Activated naive CD8-positive, alpha-beta T cell treated with anti-CD3 and anti-CD28 coated beads for 36 hours (primary cell): ENCODE measurements around the gene SLC35F6. TPM values are rescaled to one million over a fixed set of nuclear protein-coding genes. Genes with fewer than 3 reads are reported as not detected.

Experiments
- DNase-seq: peaks from one replicate; pipeline ENCODE4 v3.0.0; 2021
- H3K27ac Mint-ChIP-seq: one replicate; pipeline ENCODE4 v1.8.0; 2022; ENCODE audit warnings: mild to moderate bottlenecking, moderate library complexity, mixed read lengths
- H3K27me3 Mint-ChIP-seq: one replicate; pipeline ENCODE4 v1.8.0; 2022; ENCODE audit warnings: mild to moderate bottlenecking, mixed read lengths
- H3K36me3 Mint-ChIP-seq: one replicate; pipeline ENCODE4 v1.8.0; 2021; ENCODE audit warnings: mild to moderate bottlenecking, mixed read lengths
- H3K4me1 Mint-ChIP-seq: one replicate; pipeline ENCODE4 v1.8.0; 2021; ENCODE audit warnings: mixed read lengths
- H3K4me3 Mint-ChIP-seq: one replicate; pipeline ENCODE4 v1.8.0; 2022; ENCODE audit warnings: mild to moderate bottlenecking, moderate library complexity, mixed read lengths
- H3K9me3 Mint-ChIP-seq: one replicate; pipeline ENCODE4 v1.8.0; 2022; ENCODE audit warnings: mixed read lengths
- total RNA-seq, 2 experiments: library from RNA; stranded (reverse); gene quantifications; one replicate each; pipeline ENCODE4 v1.2.3, GENCODE V29; 2021

The SLC35F6 gene
- total RNA-seq, 2 experiments from 2014 or later: 6.3 TPM

GRCh38 chr2:26724784-26725520, 39.1 kb upstream of the SLC35F6 start:
- DNase-seq: no peak
- H3K36me3 Mint-ChIP-seq: no peaks in the 10 kb centered on the region
- no peak overlapping the region for H3K27ac Mint-ChIP-seq
- H3K9me3 Mint-ChIP-seq: no peaks in the 10 kb centered on the region
- H3K4me1 Mint-ChIP-seq: no peaks in the 10 kb centered on the region
- H3K27me3 Mint-ChIP-seq: peaks cover 11% of the 10 kb centered on the region
- H3K4me3 Mint-ChIP-seq: no peak overlapping the region

DNA sequence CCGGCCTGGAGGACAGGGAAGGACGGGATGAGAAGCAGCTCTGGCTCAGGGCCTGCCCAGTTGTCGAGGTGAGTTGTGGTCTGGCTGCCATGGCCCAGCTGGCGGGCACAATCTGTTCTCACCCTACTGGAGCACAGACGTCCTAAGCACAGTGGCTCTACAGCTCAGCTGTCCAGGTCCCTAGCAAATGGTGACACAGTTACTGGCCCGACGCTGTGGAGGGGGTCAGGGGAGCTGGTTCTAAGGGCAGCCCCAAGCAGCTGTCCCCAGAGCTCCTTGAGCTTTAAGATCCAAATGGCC, 38.6 kb upstream of the SLC35F6 start:
- H3K27me3 Mint-ChIP-seq: peaks cover 11% of the 10 kb centered on the region
- no peaks in the 10 kb centered on the region for H3K36me3 Mint-ChIP-seq
- no peaks in the 10 kb centered on the region for H3K9me3 Mint-ChIP-seq
- H3K27ac Mint-ChIP-seq: no peak overlapping the region
- no peak for DNase-seq
- no peak overlapping the region for H3K4me3 Mint-ChIP-seq
- no peaks in the 10 kb centered on the region for H3K4me1 Mint-ChIP-seq

- H3K9me3 Mint-ChIP-seq: no peaks in the 10 kb centered on the region
- no peak for DNase-seq
- H3K4me1 Mint-ChIP-seq: no peaks in the 10 kb centered on the region
- no peak overlapping the region for H3K4me3 Mint-ChIP-seq
- H3K36me3 Mint-ChIP-seq: no peaks in the 10 kb centered on the region
- peaks cover 16% of the 10 kb centered on the region for H3K27me3 Mint-ChIP-seq
- H3K27ac Mint-ChIP-seq: no peak overlapping the region
These were observed 37.9 kb upstream of the SLC35F6 start for GRCh38 chr2:26726228-26726627.

DNA sequence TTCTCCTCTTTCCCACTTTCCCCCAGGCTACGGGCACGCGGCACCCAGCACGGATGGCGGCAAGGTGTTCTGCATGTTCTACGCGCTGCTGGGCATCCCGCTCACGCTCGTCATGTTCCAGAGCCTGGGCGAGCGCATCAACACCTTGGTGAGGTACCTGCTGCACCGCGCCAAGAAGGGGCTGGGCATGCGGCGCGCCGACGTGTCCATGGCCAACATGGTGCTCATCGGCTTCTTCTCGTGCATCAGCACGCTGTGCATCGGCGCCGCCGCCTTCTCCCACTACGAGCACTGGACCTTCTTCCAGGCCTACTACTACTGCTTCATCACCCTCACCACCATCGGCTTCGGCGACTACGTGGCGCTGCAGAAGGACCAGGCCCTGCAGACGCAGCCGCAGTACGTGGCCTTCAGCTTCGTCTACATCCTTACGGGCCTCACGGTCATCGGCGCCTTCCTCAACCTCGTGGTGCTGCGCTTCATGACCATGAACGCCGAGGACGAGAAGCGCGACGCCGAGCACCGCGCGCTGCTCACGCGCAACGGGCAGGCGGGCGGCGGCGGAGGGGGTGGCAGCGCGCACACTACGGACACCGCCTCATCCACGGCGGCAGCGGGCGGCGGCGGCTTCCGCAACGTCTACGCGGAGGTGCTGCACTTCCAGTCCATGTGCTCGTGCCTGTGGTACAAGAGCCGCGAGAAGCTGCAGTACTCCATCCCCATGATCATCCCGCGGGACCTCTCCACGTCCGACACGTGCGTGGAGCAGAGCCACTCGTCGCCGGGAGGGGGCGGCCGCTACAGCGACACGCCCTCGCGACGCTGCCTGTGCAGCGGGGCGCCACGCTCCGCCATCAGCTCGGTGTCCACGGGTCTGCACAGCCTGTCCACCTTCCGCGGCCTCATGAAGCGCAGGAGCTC, 36.2 kb upstream of the SLC35F6 start:
- no peaks in the 10 kb centered on the region for H3K9me3 Mint-ChIP-seq
- no peak overlapping the region for H3K4me3 Mint-ChIP-seq
- H3K27ac Mint-ChIP-seq: no peak overlapping the region
- peak; percentile 37 for DNase-seq
- H3K4me1 Mint-ChIP-seq: no peaks in the 10 kb centered on the region
- H3K27me3 Mint-ChIP-seq: peaks cover 19% of the 10 kb centered on the region
- H3K36me3 Mint-ChIP-seq: no peaks in the 10 kb centered on the region

GRCh38 chr2:26729311-26729710, 34.8 kb upstream of the SLC35F6 start:
- no peaks in the 10 kb centered on the region for H3K36me3 Mint-ChIP-seq

GRCh38 chr2:26730549-26731344, 33.3 kb upstream of the SLC35F6 start:
- Mint-ChIP-seq H3K4me3 (no peak overlapping the region), H3K36me3 (no peaks in the 10 kb centered on the region), H3K27me3 (peaks cover 24% of the 10 kb centered on the region), H3K4me1 (no peaks in the 10 kb centered on the region), H3K9me3 (no peaks in the 10 kb centered on the region), H3K27ac (no peak overlapping the region)
- no peak for DNase-seq

More at GRCh38 chr2:26729311-26729710, 34.8 kb upstream of the SLC35F6 start:
- H3K4me1 Mint-ChIP-seq: no peaks in the 10 kb centered on the region
- no peak overlapping the region for H3K27ac Mint-ChIP-seq
- H3K27me3 Mint-ChIP-seq: peaks cover 19% of the 10 kb centered on the region
- H3K9me3 Mint-ChIP-seq: no peaks in the 10 kb centered on the region
- no peak for DNase-seq
- no peak overlapping the region for H3K4me3 Mint-ChIP-seq

DNA sequence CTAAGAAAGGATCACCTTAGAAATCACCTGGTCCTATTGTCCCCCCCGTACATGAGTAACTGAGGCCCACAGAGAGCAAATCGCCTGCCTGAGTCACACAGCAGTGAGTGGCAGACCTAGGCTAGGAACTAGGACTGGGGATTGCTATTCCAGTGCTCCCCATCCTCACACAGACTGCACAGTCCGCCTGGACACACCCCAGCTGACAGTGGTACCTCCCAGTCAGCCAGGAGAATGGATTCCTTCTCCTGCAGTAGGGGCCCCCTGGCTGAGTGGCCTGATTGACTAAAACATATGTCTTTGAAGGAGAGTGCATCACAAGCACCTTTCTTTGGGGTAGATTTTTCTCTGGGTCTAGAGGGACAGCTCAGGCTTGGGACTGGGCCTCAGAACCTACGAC, 32.4 kb upstream of the SLC35F6 start:
- Mint-ChIP-seq H3K36me3 (no peaks in the 10 kb centered on the region), H3K4me3 (no peak overlapping the region), H3K9me3 (no peaks in the 10 kb centered on the region), H3K27ac (no peak overlapping the region), H3K4me1 (no peaks in the 10 kb centered on the region), H3K27me3 (peaks cover 24% of the 10 kb centered on the region)
- DNase-seq: no peak

DNA sequence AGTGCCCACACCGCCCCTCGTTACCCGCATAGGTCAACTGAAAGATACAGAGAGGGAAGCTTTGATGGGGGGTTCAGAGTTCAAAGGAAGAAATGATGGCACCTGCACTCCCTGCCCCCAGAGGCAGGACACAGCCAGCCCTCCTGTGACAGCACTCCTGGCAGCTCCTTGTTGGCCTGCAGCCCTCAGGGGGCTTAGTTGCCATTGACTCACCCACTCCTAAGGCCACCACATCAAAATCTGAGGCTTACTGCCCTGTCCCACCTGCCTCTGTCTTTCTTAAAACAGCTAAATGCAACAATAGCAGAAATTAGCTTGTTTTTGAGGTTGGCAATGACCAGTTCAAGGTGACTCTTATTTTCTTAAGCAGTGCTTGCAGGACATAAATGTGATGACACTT, 31.6 kb upstream of the SLC35F6 start:
- Mint-ChIP-seq H3K4me1 (no peaks in the 10 kb centered on the region), H3K27me3 (peaks cover 17% of the 10 kb centered on the region), H3K36me3 (no peaks in the 10 kb centered on the region), H3K27ac (no peak overlapping the region), H3K9me3 (no peaks in the 10 kb centered on the region), H3K4me3 (no peak overlapping the region)
- no peak for DNase-seq

GRCh38 chr2:26733413-26733812, 30.7 kb upstream of the SLC35F6 start:
- no peak overlapping the region for H3K4me3 Mint-ChIP-seq
- no peaks in the 10 kb centered on the region for H3K36me3 Mint-ChIP-seq
- peaks cover 17% of the 10 kb centered on the region for H3K27me3 Mint-ChIP-seq
- no peaks in the 10 kb centered on the region for H3K4me1 Mint-ChIP-seq
- H3K9me3 Mint-ChIP-seq: no peaks in the 10 kb centered on the region
- no peak overlapping the region for H3K27ac Mint-ChIP-seq
- no peak for DNase-seq

DNA sequence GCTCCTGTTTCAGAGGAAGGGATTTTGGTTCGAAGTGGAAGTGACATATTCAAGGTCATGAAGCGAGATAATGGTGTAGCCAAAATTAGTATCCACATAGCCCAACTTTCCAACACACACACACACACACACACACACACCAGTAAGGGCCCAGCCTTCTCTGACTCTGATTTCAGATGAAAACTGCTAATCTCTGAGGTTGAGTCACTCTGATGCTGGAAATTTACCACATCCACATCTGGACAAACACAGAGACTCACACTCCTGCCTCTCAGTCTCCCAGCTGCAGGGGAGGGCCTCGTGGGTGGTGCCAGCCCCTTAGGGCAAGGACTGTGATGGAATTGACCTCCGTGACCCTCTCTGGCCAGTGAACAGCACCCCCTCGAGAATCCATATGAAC, 29.0 kb upstream of the SLC35F6 start:
- Mint-ChIP-seq H3K27ac (no peak overlapping the region), H3K27me3 (peaks cover 13% of the 10 kb centered on the region), H3K4me3 (no peak overlapping the region), H3K36me3 (no peaks in the 10 kb centered on the region), H3K9me3 (no peaks in the 10 kb centered on the region), H3K4me1 (no peaks in the 10 kb centered on the region)
- DNase-seq: no peak

DNA sequence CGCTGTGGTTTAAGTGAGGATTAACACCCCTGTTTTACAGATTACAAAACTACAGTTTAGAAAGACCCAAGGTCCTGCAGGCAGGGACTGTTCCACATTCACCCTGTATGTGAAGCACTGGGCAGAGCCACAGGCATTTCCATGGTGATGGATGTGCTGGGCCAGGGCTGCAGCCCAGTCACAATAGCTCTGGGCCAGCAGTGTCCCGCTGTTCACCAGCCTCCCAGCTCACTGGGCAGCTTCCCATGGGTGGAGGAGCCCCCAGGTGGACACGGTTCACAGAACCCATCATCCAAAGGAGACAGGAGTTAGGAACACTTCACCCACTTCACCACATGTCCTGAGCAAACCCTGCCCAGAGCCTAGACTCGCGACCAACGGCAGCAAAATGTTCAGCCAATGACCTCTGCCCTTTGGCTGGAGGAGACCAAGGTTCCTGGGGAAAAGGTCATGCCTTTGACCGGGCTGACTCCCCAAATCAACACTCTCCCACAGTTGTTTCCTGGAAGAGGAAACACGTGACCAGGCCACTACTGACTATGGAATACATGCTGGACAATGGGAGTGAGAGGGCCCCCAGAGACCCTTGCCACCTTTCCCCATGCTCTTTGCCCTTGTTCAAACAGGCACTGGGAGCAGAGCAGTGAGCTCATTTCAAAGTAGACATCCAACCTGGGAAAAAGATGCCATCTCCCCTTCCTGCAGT, 28.0 kb upstream of the SLC35F6 start:
- H3K4me1 Mint-ChIP-seq: peaks cover 4% of the 10 kb centered on the region
- peaks cover 9% of the 10 kb centered on the region for H3K27me3 Mint-ChIP-seq
- no peaks in the 10 kb centered on the region for H3K9me3 Mint-ChIP-seq
- no peak overlapping the region for H3K27ac Mint-ChIP-seq
- no peak overlapping the region for H3K4me3 Mint-ChIP-seq
- no peaks in the 10 kb centered on the region for H3K36me3 Mint-ChIP-seq
- DNase-seq: no peak

DNA sequence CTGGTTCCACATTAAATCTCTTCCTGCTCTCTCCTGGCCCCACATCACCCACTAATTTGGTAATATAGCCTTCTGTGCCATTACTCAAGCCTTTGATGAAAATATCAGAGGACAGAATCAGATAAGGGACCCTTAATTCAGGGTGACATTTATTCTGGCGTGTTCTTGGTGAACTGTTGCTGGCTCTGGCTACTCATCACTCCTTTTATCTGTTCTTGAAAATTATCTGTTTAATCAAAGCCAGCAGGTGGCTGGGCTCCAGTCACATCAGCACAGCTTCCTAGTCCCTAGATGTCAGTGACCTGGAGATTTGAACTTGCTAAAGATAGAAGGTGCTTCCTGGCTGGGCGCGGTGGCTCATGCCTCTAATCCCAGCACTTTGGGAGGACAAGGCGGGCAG, 26.9 kb upstream of the SLC35F6 start:
- Mint-ChIP-seq H3K27me3 (peaks cover 4% of the 10 kb centered on the region), H3K4me3 (no peak overlapping the region), H3K4me1 (peaks cover 4% of the 10 kb centered on the region), H3K9me3 (no peaks in the 10 kb centered on the region), H3K36me3 (no peaks in the 10 kb centered on the region), H3K27ac (no peak overlapping the region)
- no peak for DNase-seq

- DNase-seq: no peak
- no peaks in the 10 kb centered on the region for H3K9me3 Mint-ChIP-seq
- H3K4me3 Mint-ChIP-seq: no peak overlapping the region
- no peaks in the 10 kb centered on the region for H3K36me3 Mint-ChIP-seq
- H3K4me1 Mint-ChIP-seq: peaks cover 4% of the 10 kb centered on the region
- peaks cover 4% of the 10 kb centered on the region for H3K27me3 Mint-ChIP-seq
- no peak overlapping the region for H3K27ac Mint-ChIP-seq
These were observed 25.6 kb upstream of the SLC35F6 start for GRCh38 chr2:26738481-26738880.

- Mint-ChIP-seq H3K27me3 (peaks cover 4% of the 10 kb centered on the region), H3K9me3 (no peaks in the 10 kb centered on the region), H3K4me1 (peaks cover 4% of the 10 kb centered on the region), H3K36me3 (no peaks in the 10 kb centered on the region), H3K4me3 (no peak overlapping the region), H3K27ac (no peak overlapping the region)
- no peak for DNase-seq
These were observed 24.6 kb upstream of the SLC35F6 start for GRCh38 chr2:26739514-26739913.

DNA sequence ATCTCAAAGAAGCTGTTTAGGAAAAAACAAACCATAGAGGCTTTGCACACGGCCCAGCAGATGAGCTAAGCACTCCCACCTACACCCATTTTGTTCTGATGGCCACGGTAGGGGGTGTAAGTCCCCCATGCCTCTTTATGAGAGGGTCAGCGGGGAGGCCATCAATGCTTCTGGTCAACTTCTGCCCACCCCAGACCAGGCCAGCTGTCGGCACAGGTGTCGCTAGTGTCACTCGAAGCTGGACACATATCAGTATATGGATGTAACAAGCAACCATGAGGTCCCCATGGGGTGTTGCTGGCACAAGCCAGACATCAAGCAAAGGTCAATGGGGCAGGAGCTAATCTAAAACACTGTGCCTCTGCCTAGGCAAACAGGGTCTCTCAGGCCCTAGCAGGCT, 23.7 kb upstream of the SLC35F6 start:
- DNase-seq: no peak
- Mint-ChIP-seq H3K36me3 (no peaks in the 10 kb centered on the region), H3K4me1 (peaks cover 4% of the 10 kb centered on the region), H3K27me3 (peaks cover 2% of the 10 kb centered on the region), H3K27ac (no peak overlapping the region), H3K9me3 (no peaks in the 10 kb centered on the region), H3K4me3 (no peak overlapping the region)
